AG10803 (cell line): ENCODE results near the gene KCNIP4.

ENCODE experiments used
- DNase-seq: peaks from one replicate; pipeline ENCODE4 v3.0.0; 2010; ENCODE audit warnings: low read depth
- H3K4me3 ChIP-seq: 2 replicates; pipeline ENCODE4 v1.5.1; 2011; ENCODE audit warnings: mild to moderate bottlenecking, low read length, control low read depth
- TF ChIP-seq, protein P1 (sequence below): conservative IDR thresholded peaks from 2 replicates; pipeline ENCODE4 v1.5.1; 2011; ENCODE audit warnings: mild to moderate bottlenecking, low read length, control low read depth, inconsistent platforms

KCNIP4 gene

DNA sequence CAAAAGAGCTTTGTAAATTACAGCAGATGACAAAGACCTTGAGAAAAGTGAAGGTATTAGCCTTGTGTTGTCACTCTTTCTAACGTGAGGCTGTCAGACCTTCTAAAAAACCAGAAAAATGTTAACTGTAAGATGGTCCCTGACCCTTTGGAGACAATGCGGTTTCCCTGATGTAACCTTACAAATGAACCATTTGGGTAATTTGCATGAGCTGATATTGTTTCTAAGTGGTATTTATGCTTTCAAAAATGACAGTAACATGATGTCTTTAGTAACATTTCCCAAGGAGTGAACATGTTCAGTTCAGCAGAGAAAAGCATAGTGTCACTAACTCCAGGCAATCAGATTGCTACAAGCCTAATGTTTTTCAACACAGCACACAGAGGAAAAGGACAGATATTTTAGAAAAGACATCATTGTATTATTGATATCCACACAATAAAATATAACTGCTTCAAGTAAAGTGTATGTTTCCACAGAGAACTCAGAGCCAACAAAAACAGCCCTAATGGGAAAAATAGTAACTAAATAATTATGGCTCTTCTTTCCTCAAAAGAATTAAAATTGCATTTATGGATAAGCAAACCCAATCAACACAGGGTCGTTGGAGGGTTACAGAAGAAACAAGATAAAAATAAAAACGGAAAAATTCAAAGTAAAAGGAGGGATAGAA, 434.4 kb downstream of the KCNIP4 start:
- DNase-seq, result no peak
- TF ChIP-seq, protein P1, sequence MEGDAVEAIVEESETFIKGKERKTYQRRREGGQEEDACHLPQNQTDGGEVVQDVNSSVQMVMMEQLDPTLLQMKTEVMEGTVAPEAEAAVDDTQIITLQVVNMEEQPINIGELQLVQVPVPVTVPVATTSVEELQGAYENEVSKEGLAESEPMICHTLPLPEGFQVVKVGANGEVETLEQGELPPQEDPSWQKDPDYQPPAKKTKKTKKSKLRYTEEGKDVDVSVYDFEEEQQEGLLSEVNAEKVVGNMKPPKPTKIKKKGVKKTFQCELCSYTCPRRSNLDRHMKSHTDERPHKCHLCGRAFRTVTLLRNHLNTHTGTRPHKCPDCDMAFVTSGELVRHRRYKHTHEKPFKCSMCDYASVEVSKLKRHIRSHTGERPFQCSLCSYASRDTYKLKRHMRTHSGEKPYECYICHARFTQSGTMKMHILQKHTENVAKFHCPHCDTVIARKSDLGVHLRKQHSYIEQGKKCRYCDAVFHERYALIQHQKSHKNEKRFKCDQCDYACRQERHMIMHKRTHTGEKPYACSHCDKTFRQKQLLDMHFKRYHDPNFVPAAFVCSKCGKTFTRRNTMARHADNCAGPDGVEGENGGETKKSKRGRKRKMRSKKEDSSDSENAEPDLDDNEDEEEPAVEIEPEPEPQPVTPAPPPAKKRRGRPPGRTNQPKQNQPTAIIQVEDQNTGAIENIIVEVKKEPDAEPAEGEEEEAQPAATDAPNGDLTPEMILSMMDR, result no peak
- H3K4me3 ChIP-seq, result no peak overlapping the region

DNA sequence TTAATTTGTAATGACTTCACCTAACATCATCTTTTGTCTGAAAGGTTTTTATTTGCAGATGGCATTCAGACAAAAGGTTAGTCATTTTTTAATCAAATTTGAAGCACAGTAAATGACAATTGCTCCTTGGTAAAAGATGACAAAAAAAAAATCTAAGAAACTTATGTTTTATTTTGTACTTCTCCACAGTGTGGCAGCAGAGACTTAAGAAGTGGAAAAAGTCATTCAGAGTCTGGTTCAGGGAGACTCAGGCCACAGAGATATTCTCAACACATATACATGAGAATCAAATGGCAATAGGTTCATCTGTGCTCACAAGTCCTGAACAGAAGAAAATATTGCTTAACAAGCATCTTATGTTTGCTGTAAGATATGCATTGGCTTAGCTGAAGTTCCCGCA, 436.2 kb downstream of the KCNIP4 start:
- TF ChIP-seq, protein P1, result peak; percentile 30
- DNase-seq, result peak; percentile 12
- no peak overlapping the region for H3K4me3 ChIP-seq

DNA sequence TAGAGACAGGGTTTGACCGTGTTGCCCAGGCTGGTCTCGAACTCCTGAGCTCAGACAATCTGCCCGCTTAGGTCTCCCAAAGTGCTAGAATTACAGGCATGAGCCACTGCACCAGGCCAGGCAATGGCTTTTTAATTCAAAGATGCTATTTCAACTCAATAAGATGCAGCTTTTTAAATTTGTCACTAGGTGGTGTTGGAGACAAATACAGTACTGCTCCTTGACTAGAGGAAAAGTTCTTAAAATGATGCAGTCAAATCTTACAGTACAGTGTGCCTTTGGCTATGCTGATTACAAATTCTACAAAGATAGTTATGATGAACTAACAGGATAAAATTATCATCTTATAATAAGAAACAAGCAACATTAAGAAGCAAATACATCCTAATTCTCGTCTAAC, 441.1 kb downstream of the KCNIP4 start:
- no peak for DNase-seq
- TF ChIP-seq, protein P1, result no peak; the same call in 1 of the 2 replicates
- no peak overlapping the region for H3K4me3 ChIP-seq

DNA sequence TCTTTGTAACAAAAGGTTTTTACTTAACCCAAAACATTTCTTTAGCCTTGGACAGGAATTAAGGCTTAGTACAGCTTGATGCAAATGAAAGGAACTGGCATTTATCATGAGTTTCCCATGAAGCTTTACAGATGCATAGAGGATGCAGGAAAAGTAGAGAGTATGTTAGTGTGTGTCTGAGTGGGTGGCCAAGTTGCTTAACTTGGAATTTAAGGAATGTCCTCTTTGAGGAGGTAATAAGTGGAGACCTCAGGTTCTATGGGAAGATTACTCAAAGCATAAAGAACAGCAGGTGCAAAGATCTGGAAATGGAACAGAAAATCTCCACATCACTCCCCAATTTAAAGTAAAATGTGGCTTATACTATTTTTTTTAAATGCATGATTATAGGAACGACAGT, 457.9 kb downstream of the KCNIP4 start:
- no peak for DNase-seq
- no peak overlapping the region for H3K4me3 ChIP-seq
- TF ChIP-seq, protein P1, result no peak

DNA sequence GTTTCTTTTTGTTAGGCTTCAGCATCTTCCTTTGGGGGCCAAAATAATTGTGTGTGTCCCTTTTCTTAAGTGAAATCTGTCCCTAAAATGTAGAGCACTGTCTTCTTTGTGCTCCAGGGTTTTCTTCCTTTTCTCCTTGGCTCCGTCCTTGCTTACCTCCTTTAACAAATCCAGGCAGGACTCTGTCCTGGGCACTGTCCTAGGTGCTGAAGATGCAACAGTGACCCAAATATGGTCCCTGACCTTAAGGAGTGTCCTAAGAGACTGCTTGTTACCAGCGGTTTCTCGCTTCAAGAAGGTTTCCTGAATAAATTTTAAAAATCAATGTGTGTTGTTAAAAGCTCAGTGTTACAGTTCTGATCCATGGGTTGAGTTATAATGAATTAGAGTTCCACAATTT, 471.8 kb downstream of the KCNIP4 start:
- no peak overlapping the region for H3K4me3 ChIP-seq
- no peak for DNase-seq
- TF ChIP-seq, protein P1, result no peak

DNA sequence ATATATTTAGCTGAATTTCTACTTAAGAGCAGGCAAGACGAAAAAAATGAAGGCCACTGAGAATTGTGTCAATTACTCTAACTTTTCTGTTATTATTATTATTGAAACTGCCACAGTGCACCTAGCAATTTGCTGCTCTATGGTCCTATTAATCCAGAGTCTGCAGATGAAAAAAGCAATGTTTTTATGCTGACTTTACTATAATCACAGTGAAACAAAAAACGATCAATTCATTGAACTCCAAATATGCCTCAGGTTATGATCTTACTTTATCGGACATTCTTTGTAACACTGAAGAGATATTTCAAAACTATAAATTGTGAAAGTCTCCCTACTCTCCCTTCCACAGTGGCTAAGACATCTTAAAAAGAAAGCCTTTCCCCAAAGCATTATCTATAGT, 474.4 kb downstream of the KCNIP4 start:
- TF ChIP-seq, protein P1, result no peak
- no peak for DNase-seq
- H3K4me3 ChIP-seq, result no peak overlapping the region

DNA sequence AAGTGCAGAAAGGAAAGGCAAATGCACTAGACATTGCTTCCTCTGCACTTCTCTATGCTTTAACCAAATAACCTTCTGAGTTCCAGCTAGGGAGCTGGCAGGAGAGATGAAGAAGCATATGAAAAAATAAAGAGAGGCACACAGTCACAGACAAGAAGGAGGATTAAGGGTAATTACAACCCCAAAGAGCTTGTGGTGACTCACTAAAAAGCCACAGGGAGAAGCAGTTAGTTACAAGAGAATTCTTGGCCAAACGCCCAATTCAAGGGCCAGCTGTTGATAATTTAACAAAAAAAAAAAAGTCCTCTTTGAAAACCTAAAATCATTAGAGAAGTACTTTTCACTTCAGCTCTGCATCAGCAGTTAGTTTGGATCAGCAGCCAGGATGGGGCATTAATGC, 478.0 kb downstream of the KCNIP4 start:
- no peak overlapping the region for H3K4me3 ChIP-seq
- peak; percentile 42 for DNase-seq
- TF ChIP-seq, protein P1, result no peak
